Measurements from ENCODE around the gene RPP14.

RPP14 gene

DNA sequence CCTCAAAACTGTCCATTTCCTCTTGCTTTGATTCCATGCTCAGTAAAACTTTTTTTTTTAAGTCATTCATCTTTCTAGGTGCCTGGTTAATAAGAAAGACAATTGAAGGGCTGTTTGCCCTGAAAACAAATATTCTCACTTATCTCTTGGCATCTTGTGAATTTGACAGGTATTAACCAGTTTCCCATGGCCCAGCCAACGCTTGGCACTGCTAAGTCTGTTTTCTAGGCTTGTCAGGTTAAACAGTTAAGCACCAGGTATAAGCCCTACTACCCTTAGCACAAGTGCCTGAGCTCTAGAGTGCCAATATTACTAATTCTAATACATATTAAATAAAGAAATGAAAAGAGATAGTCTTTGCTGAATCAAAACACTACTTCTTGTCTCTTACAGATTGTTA, 63.0 kb downstream of the RPP14 start:
- Histone ChIP-seq H3K9me3 (ENCODE audit: severe bottlenecking) (no peaks in the 10 kb centered on the region), H3K36me3 (no peaks in the 10 kb centered on the region), H3K27me3 (ENCODE audit: insufficient read depth, low read depth, severe bottlenecking) (no peaks in the 10 kb centered on the region), H3K4me3 (ENCODE audit: low read depth, low read length) (no peak overlapping the region), H3K27ac (no peak overlapping the region)
- no peak for DNase-seq
- TF ChIP-seq, protein P1, sequence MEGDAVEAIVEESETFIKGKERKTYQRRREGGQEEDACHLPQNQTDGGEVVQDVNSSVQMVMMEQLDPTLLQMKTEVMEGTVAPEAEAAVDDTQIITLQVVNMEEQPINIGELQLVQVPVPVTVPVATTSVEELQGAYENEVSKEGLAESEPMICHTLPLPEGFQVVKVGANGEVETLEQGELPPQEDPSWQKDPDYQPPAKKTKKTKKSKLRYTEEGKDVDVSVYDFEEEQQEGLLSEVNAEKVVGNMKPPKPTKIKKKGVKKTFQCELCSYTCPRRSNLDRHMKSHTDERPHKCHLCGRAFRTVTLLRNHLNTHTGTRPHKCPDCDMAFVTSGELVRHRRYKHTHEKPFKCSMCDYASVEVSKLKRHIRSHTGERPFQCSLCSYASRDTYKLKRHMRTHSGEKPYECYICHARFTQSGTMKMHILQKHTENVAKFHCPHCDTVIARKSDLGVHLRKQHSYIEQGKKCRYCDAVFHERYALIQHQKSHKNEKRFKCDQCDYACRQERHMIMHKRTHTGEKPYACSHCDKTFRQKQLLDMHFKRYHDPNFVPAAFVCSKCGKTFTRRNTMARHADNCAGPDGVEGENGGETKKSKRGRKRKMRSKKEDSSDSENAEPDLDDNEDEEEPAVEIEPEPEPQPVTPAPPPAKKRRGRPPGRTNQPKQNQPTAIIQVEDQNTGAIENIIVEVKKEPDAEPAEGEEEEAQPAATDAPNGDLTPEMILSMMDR (IDR thresholded peaks at IDR 0.05; ENCODE audit: low read depth, low read length): no peak

Data from WERI-Rb-1 (cell line).